Mucosa of descending colon (tissue), 3 donors: Measurements from ENCODE around the gene CHST8. TPM values are rescaled to one million over a fixed set of nuclear protein-coding genes. Genes with fewer than 3 reads are reported as not detected.
"Not testable (repeated sequence)": the region's sequence is repeated elsewhere in the genome, so short reads cannot be mapped to it uniquely, and the experiment has no call there.

Source experiments
- ATAC-seq: fragments of 200-7000 bp; cut with Tn5 transposase; one replicate; pipeline ENCODE4 v1.9.1; 2020; ENCODE audit warnings: mild to moderate bottlenecking, moderate library complexity
- DNase-seq, 3 donors: peaks; one replicate each; pipeline ENCODE4 v3.0.0-alpha.2; 2020
- H3K36me3 ChIP-seq: fragments of 200-600 bp; one replicate; pipeline ENCODE4 v1.8.0; 2021; ENCODE audit warnings: low read depth, mild to moderate bottlenecking
- H3K4me1 ChIP-seq: fragments of 200-600 bp; one replicate; pipeline ENCODE4 v1.8.0; 2021; ENCODE audit warnings: low read depth, mild to moderate bottlenecking
- H3K4me3 ChIP-seq: fragments of 200-600 bp; one replicate; pipeline ENCODE4 v1.8.0; 2021; ENCODE audit warnings: mild to moderate bottlenecking
- H3K9me3 ChIP-seq: fragments of 200-600 bp; one replicate; pipeline ENCODE4 v1.8.0; 2021; ENCODE audit warnings: mild to moderate bottlenecking
- CTCF ChIP-seq: fragments of 200-600 bp; IDR thresholded peaks from one replicate; pipeline ENCODE4 v1.8.0; 2022; ENCODE audit warnings: antibody characterized with exemption, mild to moderate bottlenecking
- intact Hi-C, 2 donors: fragments of 100-400 bp; cut with DNase I in 1 of 2; cut with micrococcal nuclease in 1 of 2; formaldehyde crosslinking; loops; one replicate each; pipeline versions ENCODE4 v1.11.0 to v1.11.1; 2022; cut with DNase I, micrococcal nuclease
- total RNA-seq, 3 donors: library from RNA; stranded (reverse); fragmentation: NEBNext Ultra II Directional in 2 of 3; extraction: Animal tissue kit (Norgen Biotek cat#: 25700) in 2 of 3; gene quantifications; one replicate each; pipeline versions ENCODE4 v1.2.1 to v1.2.4, GENCODE V29; 2021 to 2023
- donor health status: DM: no; HTN: no; CAD: no; lungs with moderate emphysema.
- donor health status: DM: no; HTN: no; CAD: no.
- donor health status: DM: no; HTN: yes; CAD: no.

CHST8 gene
- total RNA-seq, 3 donors from 2014 or later, result 0.31 TPM; not detected in 2

- H3K4me1 ChIP-seq, result no peaks in the 10 kb centered on the region
- H3K4me3 ChIP-seq, result no peak overlapping the region
- intact Hi-C loops, result no loop called here
- no peaks in the 10 kb centered on the region for H3K9me3 ChIP-seq
- H3K36me3 ChIP-seq, result no peaks in the 10 kb centered on the region
- ATAC-seq (no peak), DNase-seq (no peak)
- no peak for TF ChIP-seq CTCF
Measured at GRCh38 chr19:33693678-33694077, 71.9 kb downstream of the CHST8 start.

DNA sequence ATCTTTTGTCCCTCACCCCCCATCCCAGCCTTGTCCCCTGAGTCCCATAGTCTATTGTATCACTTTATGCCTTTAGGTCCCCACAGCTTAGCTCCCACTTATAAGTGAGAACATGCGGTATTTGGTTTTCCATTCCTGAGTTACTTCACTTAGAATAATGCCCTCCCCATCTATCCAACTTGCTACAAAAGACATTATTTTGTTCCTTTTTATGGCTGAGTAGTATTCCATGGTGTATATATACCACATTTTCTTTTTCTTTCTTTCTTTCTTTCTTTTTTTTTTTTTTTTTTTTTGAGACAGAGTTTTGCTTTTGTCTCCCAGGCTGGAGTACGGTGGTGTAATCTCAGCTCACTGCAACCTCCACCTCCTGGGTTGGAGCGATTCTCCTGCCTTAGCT lies 73.8 kb downstream of the CHST8 start:
- H3K4me3 ChIP-seq, DNase-seq, H3K36me3 ChIP-seq, ATAC-seq, H3K9me3 ChIP-seq, intact Hi-C loops, H3K4me1 ChIP-seq: not testable (repeated sequence)

DNA sequence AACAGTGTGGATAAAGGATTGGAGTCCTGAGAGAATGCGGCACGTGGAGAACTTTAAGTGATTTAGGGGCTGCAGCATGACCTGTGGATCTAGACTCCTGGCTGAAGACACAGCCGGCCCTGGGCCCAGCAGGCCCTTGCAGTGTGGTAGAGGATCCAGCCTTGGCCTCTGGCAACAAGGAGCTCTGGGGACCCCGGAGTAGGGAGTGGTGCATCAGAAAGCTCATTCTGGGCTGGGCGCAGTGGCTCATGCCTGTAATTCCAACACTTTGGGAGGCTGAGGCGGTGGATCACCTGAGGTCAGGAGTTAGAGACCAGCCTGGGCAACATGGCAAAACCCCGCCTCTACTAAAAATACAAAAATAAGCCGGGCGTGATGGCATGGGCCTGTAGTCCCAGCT lies 76.0 kb downstream of the CHST8 start:
- Histone ChIP-seq H3K9me3 (no peaks in the 10 kb centered on the region), H3K36me3 (no peaks in the 10 kb centered on the region), H3K4me1 (no peaks in the 10 kb centered on the region), H3K4me3 (no peak overlapping the region)
- DNase-seq, result peak in 1 of 3 donors; percentile 4
- ATAC-seq, result no peak
- no peak for TF ChIP-seq CTCF
- intact Hi-C loops, result no loop called here

DNA sequence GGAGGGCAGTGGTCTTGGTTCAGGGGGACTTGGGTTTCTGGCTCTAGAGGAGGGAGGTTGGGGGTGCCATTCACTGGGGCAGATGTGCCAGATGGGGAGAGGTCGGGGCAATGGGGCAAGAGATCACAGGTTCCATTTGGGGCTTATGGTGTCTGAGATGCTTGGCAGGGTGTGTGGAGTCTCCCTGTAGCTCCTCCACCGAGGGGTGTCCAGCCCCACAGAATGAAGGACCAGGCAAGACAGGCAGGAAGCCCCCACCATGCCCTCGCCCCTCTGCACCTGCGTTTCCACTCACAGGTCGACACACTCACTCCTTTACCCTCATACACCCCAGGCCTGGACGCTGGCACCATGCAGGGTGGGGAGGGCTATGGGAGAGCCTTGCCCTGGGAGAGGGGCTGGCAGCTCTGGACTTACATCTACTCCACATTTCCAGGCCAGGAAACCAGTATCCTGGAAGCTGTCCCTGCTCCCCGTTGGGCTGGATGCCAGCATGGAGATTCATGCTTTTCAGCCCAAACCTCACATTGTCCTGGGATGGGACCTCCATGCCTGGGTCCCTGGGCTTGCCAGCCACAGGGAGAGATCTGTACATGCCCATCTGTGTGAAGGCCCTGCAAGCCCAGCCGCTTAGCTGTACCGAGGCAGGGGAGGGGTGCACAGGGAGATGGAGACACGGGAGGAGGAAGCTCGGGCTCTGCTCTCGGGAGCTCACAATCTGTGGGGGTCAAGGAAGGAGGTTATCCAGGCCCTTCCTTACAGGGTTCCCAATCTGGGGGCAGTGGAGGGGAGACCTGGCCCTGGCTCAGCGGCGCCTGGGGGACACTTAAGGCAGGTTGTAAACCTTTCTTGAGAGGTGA lies 77.1 kb downstream of the CHST8 start:
- intact Hi-C loops, result no loop called here
- ATAC-seq (no peak), DNase-seq (peak in 1 of 3 donors; percentile 10)
- no peaks in the 10 kb centered on the region for H3K36me3 ChIP-seq
- no peaks in the 10 kb centered on the region for H3K4me1 ChIP-seq
- H3K4me3 ChIP-seq, result no peak overlapping the region
- no peak for TF ChIP-seq CTCF
- no peaks in the 10 kb centered on the region for H3K9me3 ChIP-seq

DNA sequence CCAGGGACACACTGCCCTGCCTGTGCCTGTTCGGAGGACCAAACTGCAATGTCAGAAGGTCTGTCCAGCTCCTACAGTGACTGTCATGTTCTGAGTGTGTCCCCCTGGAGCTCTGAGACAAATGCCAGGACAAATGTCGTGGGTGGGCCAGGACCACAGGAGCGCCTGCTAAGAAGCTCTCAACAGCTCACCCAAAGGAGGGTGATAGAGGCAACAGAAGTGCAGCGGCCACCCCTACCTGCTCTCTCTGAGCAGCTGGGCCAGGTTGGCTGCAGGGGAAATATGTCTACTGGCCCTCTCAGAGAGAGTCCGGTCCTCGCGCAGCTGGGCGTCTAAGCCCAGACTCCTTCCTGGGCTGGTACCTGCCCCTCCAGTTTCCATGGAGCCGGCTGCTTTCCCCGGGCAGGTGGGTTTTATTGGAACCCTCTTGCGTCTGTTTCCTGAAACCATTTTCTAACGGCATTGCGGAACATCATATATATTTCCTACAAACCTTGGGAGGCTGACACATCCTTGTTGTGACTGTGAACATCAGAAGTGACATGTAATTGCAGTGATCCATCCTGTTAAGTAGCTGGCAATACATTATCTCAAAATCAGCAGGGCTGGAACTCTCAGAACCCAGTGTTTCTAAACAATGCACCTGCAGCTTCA lies 78.1 kb downstream of the CHST8 start:
- Histone ChIP-seq H3K4me1 (no peaks in the 10 kb centered on the region), H3K4me3 (no peak overlapping the region), H3K9me3 (no peaks in the 10 kb centered on the region), H3K36me3 (no peaks in the 10 kb centered on the region)
- DNase-seq (peak in 1 of 3 donors; percentile 8), ATAC-seq (no peak)
- intact Hi-C loops, result no loop called here
- no peak for TF ChIP-seq CTCF

- Histone ChIP-seq H3K4me3 (no peak overlapping the region), H3K36me3 (no peaks in the 10 kb centered on the region), H3K9me3 (no peaks in the 10 kb centered on the region), H3K4me1 (no peaks in the 10 kb centered on the region)
- TF ChIP-seq CTCF, result no peak
- no peak for ATAC-seq
- DNase-seq, result peak in 1 of 3 donors; percentile 2
- intact Hi-C loops, result no loop called here
Measured at GRCh38 chr19:33700408-33701013, 78.8 kb downstream of the CHST8 start.
